WTC11 (cell line): ENCODE data around the gene ACTN2.

Source experiments
- GTF2I ChIP-seq: fragments of 250-450 bp; sonication (Bioruptor Pico); conservative IDR thresholded peaks from 2 replicates; pipeline ENCODE4 v1.4.0; 2021; ENCODE audit warnings: mild to moderate bottlenecking
- ZNF138 ChIP-seq: sonication (generic); formaldehyde crosslinking; conservative IDR thresholded peaks from 2 replicates; pipeline ENCODE4 v1.8.1; 2022; ENCODE audit warnings: mild to moderate bottlenecking, moderate library complexity, missing genetic modification reagents
- ZNF263 ChIP-seq: sonication (generic); formaldehyde crosslinking; IDR thresholded peaks from 2 replicates; pipeline ENCODE4 v1.8.1; 2022; ENCODE audit warnings: low read depth, mild to moderate bottlenecking, moderate library complexity, missing genetic modification reagents
- TF ChIP-seq, protein P1 (sequence below): fragments of 200-600 bp; IDR thresholded peaks from 2 replicates; pipeline ENCODE4 v1.8.0; 2022; ENCODE audit warnings: antibody characterized with exemption
- TF ChIP-seq, protein P2 (sequence below): sonication (generic); formaldehyde crosslinking; IDR thresholded peaks from 2 replicates; pipeline ENCODE4 v1.8.0; 2022; ENCODE audit warnings: mild to moderate bottlenecking, missing genetic modification reagents
- TF ChIP-seq, protein P3 (sequence below): sonication (generic); formaldehyde crosslinking; IDR thresholded peaks from 2 replicates; pipeline ENCODE4 v1.8.1; 2023; ENCODE audit warnings: mild to moderate bottlenecking, missing genetic modification reagents, moderate library complexity

DNA sequence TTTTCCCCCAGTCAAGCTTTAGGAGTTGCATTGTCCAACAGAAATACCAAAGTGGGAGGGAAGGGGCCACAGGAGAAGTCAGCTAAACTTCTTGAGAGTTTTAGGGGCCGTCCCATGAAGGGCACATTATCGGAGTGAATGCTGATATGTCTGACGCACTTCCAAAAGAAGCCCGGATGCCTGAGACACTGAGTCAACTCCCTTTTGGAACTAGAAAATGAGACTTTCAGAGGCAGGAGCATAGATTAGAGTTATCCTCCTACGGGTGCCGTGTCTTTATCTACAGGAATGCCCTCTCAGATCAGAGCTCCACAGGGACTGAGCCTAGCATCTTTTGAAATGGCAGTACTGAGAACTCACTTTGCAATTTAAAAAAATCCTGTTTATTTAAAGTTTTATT, 13.1 kb downstream of the ACTN2 start:
- TF ChIP-seq, protein P1, sequence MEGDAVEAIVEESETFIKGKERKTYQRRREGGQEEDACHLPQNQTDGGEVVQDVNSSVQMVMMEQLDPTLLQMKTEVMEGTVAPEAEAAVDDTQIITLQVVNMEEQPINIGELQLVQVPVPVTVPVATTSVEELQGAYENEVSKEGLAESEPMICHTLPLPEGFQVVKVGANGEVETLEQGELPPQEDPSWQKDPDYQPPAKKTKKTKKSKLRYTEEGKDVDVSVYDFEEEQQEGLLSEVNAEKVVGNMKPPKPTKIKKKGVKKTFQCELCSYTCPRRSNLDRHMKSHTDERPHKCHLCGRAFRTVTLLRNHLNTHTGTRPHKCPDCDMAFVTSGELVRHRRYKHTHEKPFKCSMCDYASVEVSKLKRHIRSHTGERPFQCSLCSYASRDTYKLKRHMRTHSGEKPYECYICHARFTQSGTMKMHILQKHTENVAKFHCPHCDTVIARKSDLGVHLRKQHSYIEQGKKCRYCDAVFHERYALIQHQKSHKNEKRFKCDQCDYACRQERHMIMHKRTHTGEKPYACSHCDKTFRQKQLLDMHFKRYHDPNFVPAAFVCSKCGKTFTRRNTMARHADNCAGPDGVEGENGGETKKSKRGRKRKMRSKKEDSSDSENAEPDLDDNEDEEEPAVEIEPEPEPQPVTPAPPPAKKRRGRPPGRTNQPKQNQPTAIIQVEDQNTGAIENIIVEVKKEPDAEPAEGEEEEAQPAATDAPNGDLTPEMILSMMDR: no peak
- TF ChIP-seq GTF2I (CRISPR knock-in tag): no peak
- TF ChIP-seq ZNF263: no peak
- TF ChIP-seq, protein P2, sequence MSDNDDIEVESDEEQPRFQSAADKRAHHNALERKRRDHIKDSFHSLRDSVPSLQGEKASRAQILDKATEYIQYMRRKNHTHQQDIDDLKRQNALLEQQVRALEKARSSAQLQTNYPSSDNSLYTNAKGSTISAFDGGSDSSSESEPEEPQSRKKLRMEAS (CRISPR knock-in tag): no peak
- TF ChIP-seq ZNF138: no peak
- TF ChIP-seq, protein P3, sequence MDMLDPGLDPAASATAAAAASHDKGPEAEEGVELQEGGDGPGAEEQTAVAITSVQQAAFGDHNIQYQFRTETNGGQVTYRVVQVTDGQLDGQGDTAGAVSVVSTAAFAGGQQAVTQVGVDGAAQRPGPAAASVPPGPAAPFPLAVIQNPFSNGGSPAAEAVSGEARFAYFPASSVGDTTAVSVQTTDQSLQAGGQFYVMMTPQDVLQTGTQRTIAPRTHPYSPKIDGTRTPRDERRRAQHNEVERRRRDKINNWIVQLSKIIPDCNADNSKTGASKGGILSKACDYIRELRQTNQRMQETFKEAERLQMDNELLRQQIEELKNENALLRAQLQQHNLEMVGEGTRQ (CRISPR knock-in tag): no peak
